CD8-positive, alpha-beta memory T cell (primary cell): ENCODE results near the gene PPP1R1A. TPM values are rescaled to one million over a fixed set of nuclear protein-coding genes. Genes with fewer than 3 reads are reported as not detected.

Source experiments
- CTCF ChIA-PET: fragments of 350-600 bp; sonication (Branson Sonifier 250); formaldehyde crosslinking; loops from one replicate; lab custom pipeline; 2021; ENCODE audit warnings: antibody characterized with exemption; lab: Charles Lee
- POLR2A ChIA-PET: fragments of 350-600 bp; sonication (Branson Sonifier 250); formaldehyde crosslinking; loops from one replicate; lab custom pipeline; 2021; ENCODE audit warnings: antibody characterized with exemption; lab: Charles Lee
- DNase-seq, 5 donors: peaks; one replicate each; pipeline versions ENCODE4 v3.0.0 to v3.0.0-alpha.2; 2020 to 2022; ENCODE audit warnings: mixed read lengths in 1 of 5
- H3K27ac ChIP-seq: one replicate; pipeline ENCODE4 v1.7.0; 2013; ENCODE audit warnings: low read depth, mild to moderate bottlenecking, low read length, moderate library complexity
- H3K27me3 ChIP-seq: 2 replicates; pipeline ENCODE4 v1.7.0; 2013; ENCODE audit warnings: low read length, mild to moderate bottlenecking; ENCODE audit not compliant: insufficient read depth, poor library complexity, severe bottlenecking
- H3K36me3 ChIP-seq: 2 replicates; pipeline ENCODE4 v1.7.0; 2013; ENCODE audit warnings: mild to moderate bottlenecking, low read length, moderate library complexity; ENCODE audit not compliant: insufficient read depth
- H3K4me1 ChIP-seq: 2 replicates; pipeline ENCODE4 v1.7.0; 2013; ENCODE audit warnings: mild to moderate bottlenecking, low read length, moderate library complexity; ENCODE audit not compliant: insufficient read depth
- H3K4me3 ChIP-seq: 2 replicates; pipeline ENCODE4 v1.7.0; 2013; ENCODE audit warnings: mild to moderate bottlenecking, low read length
- H3K9me3 ChIP-seq: 2 replicates; pipeline ENCODE4 v1.7.0; 2013; ENCODE audit warnings: mild to moderate bottlenecking, low read length
- H3K27ac Mint-ChIP-seq, 8 donors: one replicate each; pipeline ENCODE4 v1.8.0; 2020 to 2021; ENCODE audit warnings: mixed read lengths in 8 of 8, mild to moderate bottlenecking in 6 of 8, inconsistent platforms in 3 of 8, moderate library complexity in 3 of 8
- H3K27me3 Mint-ChIP-seq, 2 donors: one replicate each; pipeline ENCODE4 v1.8.0; 2020 to 2021; ENCODE audit warnings: mixed read lengths in 2 of 2, mild to moderate bottlenecking in 1 of 2, moderate library complexity in 1 of 2
- H3K36me3 Mint-ChIP-seq, 3 donors: one replicate each; pipeline ENCODE4 v1.8.0; 2020 to 2021; ENCODE audit warnings: mixed read lengths in 3 of 3, inconsistent platforms in 1 of 3, mild to moderate bottlenecking in 1 of 3
- H3K4me1 Mint-ChIP-seq, 3 donors: one replicate each; pipeline ENCODE4 v1.8.0; 2020 to 2021; ENCODE audit warnings: mixed read lengths in 3 of 3, inconsistent platforms in 1 of 3, mild to moderate bottlenecking in 1 of 3
- H3K4me3 Mint-ChIP-seq, 7 donors: one replicate each; pipeline ENCODE4 v1.8.0; 2020 to 2021; ENCODE audit warnings: mixed read lengths in 7 of 7, mild to moderate bottlenecking in 6 of 7, moderate library complexity in 4 of 7, inconsistent platforms in 2 of 7
- H3K9me3 Mint-ChIP-seq, 5 donors: one replicate each; pipeline ENCODE4 v1.8.0; 2020 to 2022; ENCODE audit warnings: mixed read lengths in 5 of 5, mild to moderate bottlenecking in 3 of 5, moderate library complexity in 2 of 5, inconsistent platforms in 1 of 5
- polyA plus RNA-seq: library from polyadenylated mRNA; unstranded; fragments of 300-500 nt; fragmentation: Illumina TruSeq; gene quantifications from one replicate; pipeline ENCODE4 v1.2.3, GENCODE V29; 2021
- total RNA-seq, 2 experiments: library from RNA; stranded (reverse); gene quantifications; one replicate each; pipeline ENCODE4 v1.2.3, GENCODE V29; 2021

PPP1R1A gene
- total and polyA plus RNA-seq, 3 experiments from 2014 or later = not detected

DNA sequence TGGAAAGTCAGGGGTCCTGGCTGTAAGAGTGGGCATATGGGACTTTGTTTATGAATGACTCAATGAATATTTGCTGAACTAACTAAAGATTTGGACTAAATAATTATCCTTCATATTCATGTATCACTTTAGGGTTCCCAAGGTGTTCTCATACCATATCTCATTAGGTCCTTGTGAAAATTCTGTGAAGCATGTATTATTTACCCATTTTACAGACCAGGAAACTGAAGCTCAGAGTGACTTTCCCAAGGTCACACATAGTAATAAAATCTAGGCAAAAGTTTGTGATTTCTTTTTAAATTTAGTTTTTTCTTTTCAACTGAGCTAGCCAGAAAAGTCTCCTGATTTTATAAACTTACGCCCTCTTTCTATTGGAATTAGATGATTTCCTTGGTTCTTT, 29.7 kb downstream of the PPP1R1A start:
- POLR2A ChIA-PET = no interaction called here
- H3K4me3 ChIP-seq = no peak overlapping the region
- CTCF ChIA-PET = no interaction called here
- no peaks in the 10 kb centered on the region for H3K27me3 Mint-ChIP-seq
- no peak overlapping the region for H3K27ac ChIP-seq
- H3K27ac Mint-ChIP-seq = no peak overlapping the region
- peaks cover 0 to 3% (median 3%) of the 10 kb centered on the region in 3 donors for H3K36me3 Mint-ChIP-seq
- H3K4me1 Mint-ChIP-seq = peaks cover 15 to 24% (median 18%) of the 10 kb centered on the region in 3 donors
- H3K4me3 Mint-ChIP-seq = no peak overlapping the region
- no peak for DNase-seq
- H3K9me3 ChIP-seq = no peaks in the 10 kb centered on the region
- no peaks in the 10 kb centered on the region for H3K27me3 ChIP-seq
- no peaks in the 10 kb centered on the region for H3K9me3 Mint-ChIP-seq
- no peaks in the 10 kb centered on the region for H3K36me3 ChIP-seq
- H3K4me1 ChIP-seq = peaks cover 14% of the 10 kb centered on the region

DNA sequence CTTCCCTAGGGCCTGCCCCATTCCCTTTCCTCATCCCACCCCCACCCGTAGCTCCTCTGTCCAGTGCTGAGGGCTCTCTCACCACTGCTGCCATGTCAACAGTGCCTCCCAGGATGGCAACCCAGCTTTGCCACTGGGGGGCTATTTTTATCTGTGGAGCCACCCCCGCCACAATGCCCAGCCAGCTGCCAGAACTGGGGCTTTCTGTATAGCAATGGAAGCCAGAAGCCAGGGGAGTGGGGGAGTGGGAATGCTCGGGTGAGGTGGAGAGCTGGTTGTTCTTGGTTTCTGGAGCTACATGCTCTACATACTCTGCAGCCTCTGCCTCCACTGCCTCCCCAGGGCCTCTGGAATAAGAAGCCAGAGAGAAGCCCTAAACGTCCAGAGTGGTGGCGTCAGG, 30.1 kb downstream of the PPP1R1A start:
- H3K36me3 ChIP-seq = no peaks in the 10 kb centered on the region
- Mint-ChIP-seq H3K4me1 (peaks cover 15 to 24% (median 18%) of the 10 kb centered on the region in 3 donors), H3K27me3 (no peaks in the 10 kb centered on the region), H3K36me3 (peaks cover 0 to 8% (median 3%) of the 10 kb centered on the region in 3 donors), H3K4me3 (no peak overlapping the region), H3K9me3 (no peaks in the 10 kb centered on the region), H3K27ac (peak overlapping the region in 1 of 8 donors; percentile 38)
- H3K4me3 ChIP-seq = no peak overlapping the region
- H3K4me1 ChIP-seq = peaks cover 14% of the 10 kb centered on the region
- no peak overlapping the region for H3K27ac ChIP-seq
- ChIA-PET CTCF (no interaction called here), POLR2A (no interaction called here)
- H3K9me3 ChIP-seq = no peaks in the 10 kb centered on the region
- DNase-seq = no peak
- no peaks in the 10 kb centered on the region for H3K27me3 ChIP-seq

DNA sequence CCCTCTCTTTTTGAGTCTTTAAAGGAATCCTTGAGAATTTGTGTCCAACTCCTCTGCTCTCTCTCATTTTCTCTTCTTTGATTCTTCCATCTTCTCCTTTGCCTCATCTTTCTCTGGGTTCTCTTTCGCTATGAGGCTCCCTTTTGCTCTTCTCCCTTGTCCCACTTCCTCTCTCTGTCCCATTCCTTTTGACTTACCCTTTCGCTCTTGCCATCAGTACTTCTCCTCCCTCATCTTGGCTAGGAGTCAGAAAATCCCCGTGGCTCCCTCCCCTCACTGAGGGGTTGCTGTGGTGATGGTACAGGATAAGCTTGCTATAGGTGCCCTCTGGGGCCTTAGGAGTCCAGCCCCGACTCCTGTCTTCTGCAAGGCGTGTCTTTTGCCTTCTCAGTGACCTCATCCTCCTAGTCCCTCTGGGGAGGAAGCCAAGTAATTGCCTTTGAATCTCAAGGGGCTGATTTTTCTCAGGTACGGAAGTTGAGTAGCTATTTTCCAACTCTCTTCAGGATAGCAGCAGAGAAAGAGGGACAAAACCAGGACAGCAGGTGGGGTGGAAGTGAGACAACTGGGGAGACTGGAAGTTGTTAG, 32.7 kb downstream of the PPP1R1A start:
- Mint-ChIP-seq H3K36me3 (peaks cover 0 to 13% (median 2%) of the 10 kb centered on the region in 3 donors), H3K27ac (no peak overlapping the region), H3K9me3 (no peaks in the 10 kb centered on the region), H3K4me1 (peaks cover 6 to 14% (median 9%) of the 10 kb centered on the region in 3 donors), H3K4me3 (no peak overlapping the region), H3K27me3 (peaks cover 1 to 13% of the 10 kb centered on the region in 2 donors)
- Histone ChIP-seq H3K4me1 (peaks cover 10% of the 10 kb centered on the region), H3K36me3 (no peaks in the 10 kb centered on the region), H3K27ac (no peak overlapping the region), H3K27me3 (no peaks in the 10 kb centered on the region), H3K4me3 (no peak overlapping the region), H3K9me3 (no peaks in the 10 kb centered on the region)
- ChIA-PET CTCF (interaction anchor here (1.6 kb wide), 1 partner anchor 28 kb away, joined by 3 read pairs; no protein-coding TSS in a partner anchor), POLR2A (no interaction called here)
- DNase-seq = no peak

DNA sequence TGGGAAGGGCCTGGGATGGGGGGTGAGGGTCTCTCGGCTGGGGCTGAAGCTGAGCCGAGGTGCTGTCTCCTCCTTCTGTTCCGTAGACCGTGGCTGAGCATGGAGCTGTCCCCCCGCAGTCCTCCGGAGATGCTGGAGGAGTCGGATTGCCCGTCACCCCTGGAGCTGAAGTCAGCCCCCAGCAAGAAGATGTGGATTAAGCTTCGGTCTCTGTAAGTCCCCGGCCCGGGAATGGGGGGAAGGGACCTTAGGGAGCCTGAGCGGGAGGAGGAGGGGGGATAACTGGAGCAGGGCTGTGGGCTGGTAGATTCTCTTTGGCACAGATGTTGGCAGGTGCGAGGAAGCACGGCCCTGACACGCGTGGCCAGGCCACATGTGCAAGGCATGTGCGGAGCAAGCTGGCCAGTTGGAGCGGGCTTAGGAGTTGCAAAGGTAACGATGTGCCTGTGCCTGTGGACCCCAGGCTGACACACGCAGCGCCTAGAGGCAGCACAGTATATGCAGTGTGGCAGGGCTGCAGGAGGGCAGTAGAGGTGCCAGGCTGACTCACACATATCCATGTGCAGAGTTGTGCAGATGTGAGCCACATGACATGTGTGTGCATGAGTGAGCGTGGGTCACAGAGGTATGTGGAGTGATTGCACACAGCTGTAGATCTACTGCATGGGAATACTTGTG, 38.5 kb downstream of the PPP1R1A start:
- H3K4me3 Mint-ChIP-seq = peak overlapping the region; percentile 22 to 86 (median 84)
- Histone ChIP-seq H3K27me3 (no peaks in the 10 kb centered on the region), H3K27ac (no peak overlapping the region), H3K4me1 (peaks cover 14% of the 10 kb centered on the region), H3K4me3 (peak overlapping the region; percentile 40), H3K9me3 (no peaks in the 10 kb centered on the region), H3K36me3 (no peaks in the 10 kb centered on the region)
- peak overlapping the region in 2 of 8 donors; percentile 11 to 80 for H3K27ac Mint-ChIP-seq
- H3K36me3 Mint-ChIP-seq = peaks cover 0 to 13% (median 3%) of the 10 kb centered on the region in 3 donors
- H3K27me3 Mint-ChIP-seq = peaks cover 5 to 20% of the 10 kb centered on the region in 2 donors
- POLR2A ChIA-PET = no interaction called here
- peaks cover 15 to 28% (median 26%) of the 10 kb centered on the region in 3 donors for H3K4me1 Mint-ChIP-seq
- CTCF ChIA-PET = interaction anchor here (2.7 kb wide), 1 partner anchor 30 kb away, joined by 12 read pairs; no protein-coding TSS in a partner anchor
- H3K9me3 Mint-ChIP-seq = no peaks in the 10 kb centered on the region
- peak in 1 of 5 donors; percentile 6 for DNase-seq

DNA sequence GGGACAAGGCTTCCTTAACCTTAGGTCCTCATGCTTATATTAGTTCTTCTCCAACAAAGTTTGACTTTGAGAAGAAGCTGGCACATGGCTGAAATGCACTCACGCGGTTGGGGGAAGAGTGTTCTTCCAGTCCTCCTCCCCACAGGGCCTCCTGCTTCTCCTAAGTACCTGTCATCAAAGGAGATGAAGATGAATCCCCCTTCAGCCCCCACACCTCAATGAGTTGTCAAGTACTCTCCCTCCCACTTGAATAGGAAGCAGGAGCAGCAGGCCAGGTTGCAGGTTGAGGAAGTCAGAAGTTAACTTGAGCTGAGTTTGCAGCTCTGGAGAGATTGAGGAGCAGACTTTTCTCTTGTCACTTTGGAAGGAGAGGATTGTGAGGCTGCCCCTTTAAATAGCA, 41.9 kb downstream of the PPP1R1A start:
- no peaks in the 10 kb centered on the region for H3K9me3 ChIP-seq
- H3K4me1 ChIP-seq = peaks cover 14% of the 10 kb centered on the region
- peak overlapping the region in 3 of 8 donors; percentile 12 to 64 (median 27) for H3K27ac Mint-ChIP-seq
- ChIA-PET CTCF (no interaction called here), POLR2A (interaction anchor here (0.7 kb wide), 1 partner anchor 49 kb away, joined by 4 read pairs; no protein-coding TSS in a partner anchor)
- peaks cover 4% of the 10 kb centered on the region for H3K36me3 ChIP-seq
- no peak overlapping the region for H3K4me3 ChIP-seq
- H3K27me3 Mint-ChIP-seq = peaks cover 4 to 14% of the 10 kb centered on the region in 2 donors
- H3K27ac ChIP-seq = no peak overlapping the region
- H3K4me1 Mint-ChIP-seq = peaks cover 15 to 28% (median 26%) of the 10 kb centered on the region in 3 donors
- H3K4me3 Mint-ChIP-seq = no peak overlapping the region
- no peaks in the 10 kb centered on the region for H3K9me3 Mint-ChIP-seq
- H3K36me3 Mint-ChIP-seq = peaks cover 4 to 35% (median 10%) of the 10 kb centered on the region in 3 donors
- H3K27me3 ChIP-seq = no peaks in the 10 kb centered on the region
- DNase-seq = no peak

DNA sequence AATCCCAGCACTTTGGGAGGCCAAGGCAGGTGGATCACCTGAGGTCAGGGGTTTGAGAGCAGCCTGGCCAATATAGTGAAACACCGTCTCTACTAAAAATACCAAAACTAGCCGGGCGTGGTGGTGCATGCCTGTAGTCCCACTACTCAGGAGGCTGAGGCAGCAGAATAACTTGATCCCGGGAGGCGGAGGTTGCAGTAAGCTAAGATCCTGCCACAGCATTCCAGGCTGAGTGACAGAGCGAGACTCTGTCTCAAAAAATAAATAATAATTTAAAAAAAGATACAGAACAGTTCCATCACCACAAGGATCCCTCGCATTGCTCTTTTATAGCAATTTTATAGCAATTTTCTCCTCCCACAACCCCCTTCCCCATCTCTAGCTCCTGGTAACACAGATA, 43.7 kb downstream of the PPP1R1A start:
- Histone ChIP-seq H3K9me3 (no peaks in the 10 kb centered on the region), H3K4me3 (no peak overlapping the region), H3K4me1 (peaks cover 2% of the 10 kb centered on the region), H3K36me3 (peaks cover 16% of the 10 kb centered on the region), H3K27ac (no peak overlapping the region), H3K27me3 (no peaks in the 10 kb centered on the region)
- no peak overlapping the region for H3K4me3 Mint-ChIP-seq
- CTCF ChIA-PET = no interaction called here
- peaks cover 0 to 2% of the 10 kb centered on the region in 2 donors for H3K27me3 Mint-ChIP-seq
- no peak for DNase-seq
- peak overlapping the region in 1 of 8 donors; percentile 81 for H3K27ac Mint-ChIP-seq
- H3K36me3 Mint-ChIP-seq = peaks cover 4 to 52% (median 12%) of the 10 kb centered on the region in 3 donors
- peaks cover 8 to 20% (median 17%) of the 10 kb centered on the region in 3 donors for H3K4me1 Mint-ChIP-seq
- no peaks in the 10 kb centered on the region for H3K9me3 Mint-ChIP-seq
- POLR2A ChIA-PET = no interaction called here

DNA sequence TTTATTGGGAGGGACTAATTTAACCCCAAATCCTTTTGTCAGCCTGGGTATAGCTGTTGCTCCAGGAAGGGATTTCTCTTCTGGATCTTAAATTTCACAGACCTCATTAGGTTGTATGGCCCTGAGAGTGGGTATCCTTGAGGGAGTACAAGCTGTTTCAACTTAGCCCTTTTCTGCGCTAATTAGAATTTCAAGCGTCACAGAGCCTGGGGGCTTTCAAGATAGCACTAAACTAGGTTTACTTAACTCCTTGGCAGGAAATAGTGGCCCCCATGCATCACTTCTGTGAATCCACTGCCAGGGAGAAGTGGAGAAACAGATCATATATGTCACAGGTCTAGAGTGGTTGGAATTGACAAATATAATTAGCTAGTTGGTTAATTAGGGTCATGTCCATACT, 44.9 kb downstream of the PPP1R1A start:
- POLR2A ChIA-PET = no interaction called here
- CTCF ChIA-PET = no interaction called here
- H3K27me3 ChIP-seq = no peaks in the 10 kb centered on the region

DNA sequence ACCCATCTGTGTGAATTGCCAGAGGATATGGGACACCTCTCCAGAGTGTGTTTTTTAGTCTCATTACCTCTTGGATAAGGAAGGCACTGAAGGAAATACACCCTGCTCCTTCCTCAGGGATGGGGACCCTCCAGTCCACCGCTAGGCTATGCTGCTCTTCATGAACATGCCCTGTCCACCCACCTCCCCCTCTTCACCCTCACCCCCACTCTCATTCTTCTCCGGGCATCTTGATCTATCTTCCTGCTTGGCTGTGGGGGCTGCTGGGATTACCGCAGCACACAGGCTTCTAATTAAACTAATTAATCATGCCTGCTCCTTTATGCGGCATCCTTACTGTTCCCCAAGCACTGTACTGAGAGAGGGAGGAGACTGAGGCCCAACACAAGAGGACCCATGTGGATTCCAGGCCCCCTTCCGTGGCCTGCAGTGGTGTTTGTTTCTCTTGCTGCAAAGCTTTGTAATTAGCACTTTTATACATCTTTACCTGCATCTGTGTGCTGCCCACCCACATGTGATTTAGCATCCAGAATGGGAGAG, 46.6 kb downstream of the PPP1R1A start:
- Mint-ChIP-seq H3K27ac (peak overlapping the region in 3 of 8 donors; percentile 38 to 94 (median 68)), H3K4me1 (peaks cover under 1 to 4% (median 3%) of the 10 kb centered on the region in 3 donors), H3K4me3 (no peak overlapping the region), H3K27me3 (no peaks in the 10 kb centered on the region), H3K36me3 (peaks cover 4 to 82% (median 21%) of the 10 kb centered on the region in 3 donors), H3K9me3 (no peaks in the 10 kb centered on the region)
- no peaks in the 10 kb centered on the region for H3K9me3 ChIP-seq
- H3K4me1 ChIP-seq = no peaks in the 10 kb centered on the region
- ChIA-PET CTCF (no interaction called here), POLR2A (no interaction called here)
- peaks cover 42% of the 10 kb centered on the region for H3K36me3 ChIP-seq
- no peaks in the 10 kb centered on the region for H3K27me3 ChIP-seq
- no peak overlapping the region for H3K4me3 ChIP-seq
- H3K27ac ChIP-seq = no peak overlapping the region
- DNase-seq = no peak

More for the DNA sequence above, 44.9 kb downstream of the PPP1R1A start:
- Mint-ChIP-seq H3K4me3 (no peak overlapping the region), H3K9me3 (no peaks in the 10 kb centered on the region), H3K27me3 (no peaks in the 10 kb centered on the region), H3K4me1 (peaks cover 2 to 10% (median 10%) of the 10 kb centered on the region in 3 donors), H3K27ac (peak overlapping the region in 1 of 8 donors; percentile 27), H3K36me3 (peaks cover 4 to 65% (median 15%) of the 10 kb centered on the region in 3 donors)
- Histone ChIP-seq H3K4me1 (no peaks in the 10 kb centered on the region), H3K4me3 (no peak overlapping the region), H3K27ac (no peak overlapping the region), H3K9me3 (no peaks in the 10 kb centered on the region), H3K36me3 (peaks cover 27% of the 10 kb centered on the region)
- no peak for DNase-seq
